BE2C (cell line): ENCODE results near the gene ZNF678.

Experiments used
- DNase-seq: peaks from one replicate; pipeline ENCODE4 v3.0.0-alpha.2; 2020
- H3K27me3 ChIP-seq: fragments of 250-450 bp; sonication (Bioruptor Pico); 2 replicates; pipeline ENCODE4 v1.5.1; 2020; ENCODE audit warnings: mild to moderate bottlenecking
- H3K36me3 ChIP-seq: fragments of 250-450 bp; sonication (Bioruptor Pico); 2 replicates; pipeline ENCODE4 v1.5.1; 2020; ENCODE audit warnings: mild to moderate bottlenecking
- H3K4me1 ChIP-seq: fragments of 250-450 bp; sonication (Bioruptor Pico); 2 replicates; pipeline ENCODE4 v1.5.1; 2020
- H3K4me3 ChIP-seq: 2 replicates; pipeline ENCODE4 v1.5.1; 2011; ENCODE audit warnings: low read depth, low read length
- H3K9me3 ChIP-seq: fragments of 250-450 bp; sonication (Bioruptor Pico); 2 replicates; pipeline ENCODE4 v1.5.1; 2020
- TF ChIP-seq, protein P1 (sequence below): IDR thresholded peaks from 2 replicates; pipeline ENCODE4 v1.5.1; 2012; ENCODE audit warnings: mild to moderate bottlenecking, low read depth, low read length

Gene ZNF678

GRCh38 chr1:227540170-227541098 is 22.9 kb upstream of the ZNF678 start:
- Histone ChIP-seq H3K4me3 (no peak overlapping the region), H3K36me3 (no peaks in the 10 kb centered on the region), H3K27me3 (no peaks in the 10 kb centered on the region), H3K4me1 (no peaks in the 10 kb centered on the region), H3K9me3 (no peaks in the 10 kb centered on the region; the same call in 1 of the 2 replicates)
- peak; percentile 2 for DNase-seq
- TF ChIP-seq, protein P1, sequence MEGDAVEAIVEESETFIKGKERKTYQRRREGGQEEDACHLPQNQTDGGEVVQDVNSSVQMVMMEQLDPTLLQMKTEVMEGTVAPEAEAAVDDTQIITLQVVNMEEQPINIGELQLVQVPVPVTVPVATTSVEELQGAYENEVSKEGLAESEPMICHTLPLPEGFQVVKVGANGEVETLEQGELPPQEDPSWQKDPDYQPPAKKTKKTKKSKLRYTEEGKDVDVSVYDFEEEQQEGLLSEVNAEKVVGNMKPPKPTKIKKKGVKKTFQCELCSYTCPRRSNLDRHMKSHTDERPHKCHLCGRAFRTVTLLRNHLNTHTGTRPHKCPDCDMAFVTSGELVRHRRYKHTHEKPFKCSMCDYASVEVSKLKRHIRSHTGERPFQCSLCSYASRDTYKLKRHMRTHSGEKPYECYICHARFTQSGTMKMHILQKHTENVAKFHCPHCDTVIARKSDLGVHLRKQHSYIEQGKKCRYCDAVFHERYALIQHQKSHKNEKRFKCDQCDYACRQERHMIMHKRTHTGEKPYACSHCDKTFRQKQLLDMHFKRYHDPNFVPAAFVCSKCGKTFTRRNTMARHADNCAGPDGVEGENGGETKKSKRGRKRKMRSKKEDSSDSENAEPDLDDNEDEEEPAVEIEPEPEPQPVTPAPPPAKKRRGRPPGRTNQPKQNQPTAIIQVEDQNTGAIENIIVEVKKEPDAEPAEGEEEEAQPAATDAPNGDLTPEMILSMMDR = no peak

- DNase-seq = no peak
- no peaks in the 10 kb centered on the region for H3K4me1 ChIP-seq
- no peaks in the 10 kb centered on the region for H3K36me3 ChIP-seq
- H3K4me3 ChIP-seq = no peak overlapping the region
- no peaks in the 10 kb centered on the region; the same call in 1 of the 2 replicates for H3K9me3 ChIP-seq
- TF ChIP-seq, protein P1 = no peak
- no peaks in the 10 kb centered on the region for H3K27me3 ChIP-seq
These were observed 22.2 kb upstream of the ZNF678 start for GRCh38 chr1:227541129-227541528.

- Histone ChIP-seq H3K4me3 (peak overlapping the region; percentile 67), H3K9me3 (no peaks in the 10 kb centered on the region; the same call in 1 of the 2 replicates), H3K36me3 (no peaks in the 10 kb centered on the region), H3K4me1 (no peaks in the 10 kb centered on the region), H3K27me3 (no peaks in the 10 kb centered on the region)
- peak; percentile 38 for DNase-seq
- TF ChIP-seq, protein P1 = no peak
These were observed 21.6 kb upstream of the ZNF678 start for GRCh38 chr1:227541796-227542152.

GRCh38 chr1:227542153-227543120 is 20.9 kb upstream of the ZNF678 start:
- no peaks in the 10 kb centered on the region; the same call in 1 of the 2 replicates for H3K9me3 ChIP-seq
- H3K4me3 ChIP-seq = peak overlapping the region; percentile 67
- no peaks in the 10 kb centered on the region for H3K4me1 ChIP-seq
- DNase-seq = peak; percentile 88
- H3K36me3 ChIP-seq = no peaks in the 10 kb centered on the region
- TF ChIP-seq, protein P1 = peak; percentile 68
- H3K27me3 ChIP-seq = no peaks in the 10 kb centered on the region

DNA sequence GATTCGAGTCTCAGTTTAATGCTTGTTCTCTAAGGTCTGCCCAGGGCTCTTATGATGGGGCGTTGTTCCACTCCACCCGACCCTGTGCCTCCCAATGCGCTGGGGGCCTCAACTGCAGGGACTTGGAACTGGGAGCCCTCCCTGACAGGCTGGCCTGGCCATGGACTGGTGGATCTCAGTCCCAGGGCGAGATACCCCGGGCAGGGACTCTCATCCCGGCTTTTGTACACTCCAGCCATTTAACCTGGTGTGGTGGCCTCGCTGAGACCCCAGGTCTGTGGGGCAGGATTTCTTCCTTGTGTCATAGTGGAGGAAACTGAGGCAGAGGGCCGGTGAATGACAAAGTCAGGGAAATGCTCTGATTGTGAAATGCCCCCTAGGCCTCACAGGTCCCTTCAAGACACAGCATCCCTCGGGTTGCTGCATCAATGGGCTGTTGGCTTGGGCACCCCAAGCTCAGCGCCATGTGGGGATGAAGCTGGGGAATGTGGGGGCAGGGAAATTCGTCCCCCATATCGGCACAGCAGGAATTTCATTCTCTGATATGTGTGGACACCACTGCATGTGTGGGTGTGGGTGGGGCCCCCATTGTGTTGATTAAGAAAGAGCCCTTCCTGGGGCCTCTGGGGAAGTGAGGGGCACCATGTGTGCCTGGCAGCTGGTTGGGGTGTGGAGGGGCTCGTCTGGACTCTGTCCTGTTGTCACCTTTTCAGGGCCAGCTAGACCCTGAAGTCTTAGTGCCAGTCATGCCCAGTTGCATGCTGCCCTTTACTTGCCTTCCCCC is 19.9 kb upstream of the ZNF678 start:
- DNase-seq = no peak
- TF ChIP-seq, protein P1 = no peak
- Histone ChIP-seq H3K4me1 (no peaks in the 10 kb centered on the region), H3K27me3 (no peaks in the 10 kb centered on the region), H3K9me3 (no peaks in the 10 kb centered on the region; the same call in 1 of the 2 replicates), H3K36me3 (no peaks in the 10 kb centered on the region), H3K4me3 (no peak overlapping the region)
